ENCODE measurements around the gene KRT76. TPM values are rescaled to one million over a fixed set of nuclear protein-coding genes. Genes with fewer than 3 reads are reported as not detected.

The KRT76 gene
- total and polyA plus RNA-seq, 2 experiments from 2014 or later: not detected

GRCh38 chr12:52784909-52785308 lies 7.8 kb upstream of the KRT76 start:
- Histone ChIP-seq H3K27me3 (ENCODE audit: insufficient read depth) (no peaks in the 10 kb centered on the region), H3K4me1 (ENCODE audit: insufficient read depth) (no peaks in the 10 kb centered on the region), H3K4me2 (no peak overlapping the region), H3K9me2 (ENCODE audit: insufficient read depth) (no peaks in the 10 kb centered on the region), H2AFZ (no peak overlapping the region), H3K27ac (ENCODE audit: low read depth) (no peak overlapping the region), H3K79me2 (replicated peaks; ENCODE audit: insufficient read depth) (no peaks in the 10 kb centered on the region), H3F3A (replicated peaks; ENCODE audit: low read depth) (no peaks in the 10 kb centered on the region), H4K20me1 (replicated peaks; ENCODE audit: insufficient read depth) (no peaks in the 10 kb centered on the region), H3K4me3 (no peak overlapping the region), H3K36me3 (ENCODE audit: insufficient read depth) (no peaks in the 10 kb centered on the region)
- Mint-ChIP-seq H3K4me1 (no peaks in the 10 kb centered on the region), H3K9me3 (no peaks in the 10 kb centered on the region), H3K27me3 (ENCODE audit: insufficient read depth, low read depth, poor library complexity) (no peaks in the 10 kb centered on the region), H3K27ac (no peak overlapping the region), H3K4me3 (no peak overlapping the region), H3K36me3 (ENCODE audit: low read depth) (no peaks in the 10 kb centered on the region)
- TF ChIP-seq EZH2 (IDR thresholded peaks at IDR 0.05; ENCODE audit: low read depth, unreplicated experiment) (no peak), ETS1 (IDR thresholded peaks at IDR 0.05) (no peak)
- DNase-seq (ENCODE audit: low spot score): no peak
- ATAC-seq: no peak

GRCh38 chr12:52783563-52784316 lies 6.6 kb upstream of the KRT76 start:
- DNase-seq (ENCODE audit: low spot score): no peak
- Mint-ChIP-seq H3K27ac (no peak overlapping the region), H3K4me3 (no peak overlapping the region), H3K36me3 (ENCODE audit: low read depth) (no peaks in the 10 kb centered on the region), H3K27me3 (ENCODE audit: insufficient read depth, low read depth, poor library complexity) (no peaks in the 10 kb centered on the region), H3K9me3 (no peaks in the 10 kb centered on the region), H3K4me1 (no peaks in the 10 kb centered on the region; the same call in 2 of the 3 replicates)
- no peaks in the 10 kb centered on the region for H4K20me1 ChIP-seq (replicated peaks; ENCODE audit: insufficient read depth)
- no peak for ATAC-seq
- H3K9me2 ChIP-seq (ENCODE audit: insufficient read depth): no peaks in the 10 kb centered on the region
- H2AFZ ChIP-seq: no peak overlapping the region
- no peak overlapping the region for H3K4me2 ChIP-seq
- no peaks in the 10 kb centered on the region for H3K79me2 ChIP-seq (replicated peaks; ENCODE audit: insufficient read depth)
- no peak overlapping the region for H3K4me3 ChIP-seq
- H3K4me1 ChIP-seq (ENCODE audit: insufficient read depth): no peaks in the 10 kb centered on the region
- H3F3A ChIP-seq (replicated peaks; ENCODE audit: low read depth): no peaks in the 10 kb centered on the region
- H3K36me3 ChIP-seq (ENCODE audit: insufficient read depth): no peaks in the 10 kb centered on the region
- no peaks in the 10 kb centered on the region for H3K27me3 ChIP-seq (ENCODE audit: insufficient read depth)
- H3K27ac ChIP-seq (ENCODE audit: low read depth): no peak overlapping the region
- no peak for TF ChIP-seq STAT1 (IDR thresholded peaks at IDR 0.05; ENCODE audit: unreplicated experiment)
- no peak for TF ChIP-seq ETS1 (IDR thresholded peaks at IDR 0.05)
- TF ChIP-seq CREB1 (CRISPR knock-in tag; IDR thresholded peaks at IDR 0.05; ENCODE audit: low read depth): no peak
- no peak for TF ChIP-seq ZNF462 (CRISPR knock-in tag; IDR thresholded peaks at IDR 0.05)
- TF ChIP-seq EZH2 (IDR thresholded peaks at IDR 0.05; ENCODE audit: low read depth, unreplicated experiment): no peak
- no peak for TF ChIP-seq ZNF331 (CRISPR knock-in tag; IDR thresholded peaks at IDR 0.05; ENCODE audit: low read depth)
- no peak for TF ChIP-seq NANOG (IDR thresholded peaks at IDR 0.05; ENCODE audit: borderline replicate concordance)
- TF ChIP-seq JUNB (IDR thresholded peaks at IDR 0.05; ENCODE audit: unreplicated experiment): no peak
- TF ChIP-seq EZH2phosphoT487 (IDR thresholded peaks at IDR 0.05; ENCODE audit: unreplicated experiment): no peak
- no peak for TF ChIP-seq CTCF (conservative IDR thresholded peaks at IDR 0.05; ENCODE audit: low read depth in 2 of 2)
- TF ChIP-seq POLR2AphosphoS5 (IDR thresholded peaks at IDR 0.05; ENCODE audit: low read depth): no peak

All from GM23338 (cell line).